Sigmoid colon (tissue), 7 donors: ENCODE measurements around the gene PATJ. TPM values are rescaled to one million over a fixed set of nuclear protein-coding genes. Genes with fewer than 3 reads are reported as not detected.

Source experiments
- DNase-seq: peaks from one replicate; pipeline ENCODE4 v3.0.0-alpha.2; 2019
- H3K27ac ChIP-seq, 4 donors: fragments of 200-600 bp; sonication (generic); one replicate each; pipeline ENCODE4 v1.5.1; 2016 to 2019; ENCODE audit warnings: mild to moderate bottlenecking in 1 of 4
- H3K27me3 ChIP-seq, 3 donors: fragments of 200-600 bp; sonication (generic); one replicate each; pipeline ENCODE4 v1.5.1; 2019; ENCODE audit warnings: mild to moderate bottlenecking in 1 of 3
- H3K36me3 ChIP-seq, 4 donors: fragments of 200-600 bp; sonication (generic); one replicate each; pipeline ENCODE4 v1.5.1; 2016 to 2019
- H3K4me1 ChIP-seq, 4 donors: fragments of 200-600 bp; sonication (generic); one replicate each; pipeline ENCODE4 v1.5.1; 2017 to 2019
- H3K4me3 ChIP-seq, 4 donors: fragments of 200-600 bp; sonication (generic); one replicate each; pipeline ENCODE4 v1.5.1; 2017 to 2019; ENCODE audit warnings: mild to moderate bottlenecking in 2 of 4, moderate library complexity in 1 of 4
- H3K9me3 ChIP-seq, 4 donors: fragments of 200-600 bp in 3 of 4; sonication (generic) in 3 of 4; one replicate each; pipeline versions ENCODE4 v1.5.1 to v1.6.1; 2013 to 2019
- EP300 ChIP-seq, 4 donors: sonication (generic); formaldehyde crosslinking; IDR thresholded peaks; one replicate each; pipeline ENCODE4 v1.6.1; 2017; ENCODE audit warnings: antibody characterized with exemption in 4 of 4
- POLR2A ChIP-seq, 2 donors: fragments of 450-650 bp; IDR thresholded peaks; one replicate each; pipeline ENCODE4 v1.6.1; 2016; ENCODE audit warnings: antibody characterized with exemption in 2 of 2, mild to moderate bottlenecking in 2 of 2, moderate library complexity in 2 of 2
- POLR2AphosphoS5 ChIP-seq, 4 donors: sonication (generic); formaldehyde crosslinking; IDR thresholded peaks; one replicate each; pipeline ENCODE4 v1.6.1; 2017; ENCODE audit warnings: antibody characterized with exemption in 4 of 4
- WGBS, 2 donors: extraction: QIAGEN DNeasy Blood & Tissue Kit; methylation state at CpG; one replicate each; pipeline ENCODE4 v1.1.7; 2013; 5-methylcytosine and 5-hydroxymethylcytosine counted together
- intact Hi-C: fragments of 100-400 bp; cut with DNase I; formaldehyde crosslinking; loops from one replicate; pipeline ENCODE4 v1.15.1; 2023
- polyA plus RNA-seq, 3 donors: library from polyadenylated mRNA; stranded (reverse); fragments of 200-250 nt; gene quantifications; one replicate each; pipeline ENCODE4 v1.2.3, GENCODE V29; 2013
- total RNA-seq, 4 donors: library from RNA; depleted of rRNA; stranded (reverse); fragments of >200 nt; gene quantifications; one replicate each; pipeline ENCODE4 v1.1.0, GENCODE V29; 2016
- TF ChIP-seq, protein P1 (sequence below), 4 experiments: fragments of 450-650 bp in 3 of 4; fragments of 200-600 bp in 1 of 4; IDR thresholded peaks; one replicate each; pipeline ENCODE4 v1.5.1; 2016 to 2019; ENCODE audit warnings: antibody characterized with exemption in 4 of 4, mild to moderate bottlenecking in 3 of 4, moderate library complexity in 2 of 4
- donor health status: healthy with polysubstance abuse.
- donor health status: Bipolar disorder and iron deficiency.
- donor health status: healthy.

The PATJ gene
- total and polyA plus RNA-seq, 7 donors: 10.2 to 33.2 (median 21.3) TPM

DNA sequence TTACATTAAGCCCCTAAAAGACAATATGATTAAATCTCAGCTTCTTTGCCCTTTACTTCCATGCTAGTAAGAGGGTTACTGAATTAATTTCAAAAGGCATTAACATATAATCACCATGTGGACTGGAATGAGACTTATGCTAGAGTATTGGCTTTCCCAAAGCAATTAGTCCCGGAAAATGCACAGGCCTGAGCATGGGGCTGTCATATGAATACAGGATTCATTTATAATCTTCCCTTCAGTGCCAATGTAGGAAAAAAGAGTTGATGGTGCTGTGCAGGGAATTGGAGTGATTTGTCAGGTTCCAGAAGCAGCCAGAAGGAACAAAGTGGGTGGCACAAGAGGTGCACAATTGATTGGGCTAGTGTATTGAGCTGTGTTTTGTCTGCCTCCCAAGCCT lies 253.4 kb downstream of the PATJ start:
- intact Hi-C loops: no loop called here
- Histone ChIP-seq H3K4me3 (no peak overlapping the region), H3K27me3 (no peaks in the 10 kb centered on the region), H3K4me1 (no peaks in the 10 kb centered on the region), H3K27ac (no peak overlapping the region), H3K36me3 (no peaks in the 10 kb centered on the region), H3K9me3 (no peaks in the 10 kb centered on the region)
- TF ChIP-seq POLR2A (IDR thresholded peaks at IDR 0.05) (no peak), EP300 (IDR thresholded peaks at IDR 0.05) (no peak), POLR2AphosphoS5 (IDR thresholded peaks at IDR 0.05) (no peak)
- TF ChIP-seq, protein P1, sequence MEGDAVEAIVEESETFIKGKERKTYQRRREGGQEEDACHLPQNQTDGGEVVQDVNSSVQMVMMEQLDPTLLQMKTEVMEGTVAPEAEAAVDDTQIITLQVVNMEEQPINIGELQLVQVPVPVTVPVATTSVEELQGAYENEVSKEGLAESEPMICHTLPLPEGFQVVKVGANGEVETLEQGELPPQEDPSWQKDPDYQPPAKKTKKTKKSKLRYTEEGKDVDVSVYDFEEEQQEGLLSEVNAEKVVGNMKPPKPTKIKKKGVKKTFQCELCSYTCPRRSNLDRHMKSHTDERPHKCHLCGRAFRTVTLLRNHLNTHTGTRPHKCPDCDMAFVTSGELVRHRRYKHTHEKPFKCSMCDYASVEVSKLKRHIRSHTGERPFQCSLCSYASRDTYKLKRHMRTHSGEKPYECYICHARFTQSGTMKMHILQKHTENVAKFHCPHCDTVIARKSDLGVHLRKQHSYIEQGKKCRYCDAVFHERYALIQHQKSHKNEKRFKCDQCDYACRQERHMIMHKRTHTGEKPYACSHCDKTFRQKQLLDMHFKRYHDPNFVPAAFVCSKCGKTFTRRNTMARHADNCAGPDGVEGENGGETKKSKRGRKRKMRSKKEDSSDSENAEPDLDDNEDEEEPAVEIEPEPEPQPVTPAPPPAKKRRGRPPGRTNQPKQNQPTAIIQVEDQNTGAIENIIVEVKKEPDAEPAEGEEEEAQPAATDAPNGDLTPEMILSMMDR (IDR thresholded peaks at IDR 0.05): no peak
- 96 to 97% methylated on average over 1 of the region's 1 CpG for WGBS, 2 donors
- DNase-seq: no peak

DNA sequence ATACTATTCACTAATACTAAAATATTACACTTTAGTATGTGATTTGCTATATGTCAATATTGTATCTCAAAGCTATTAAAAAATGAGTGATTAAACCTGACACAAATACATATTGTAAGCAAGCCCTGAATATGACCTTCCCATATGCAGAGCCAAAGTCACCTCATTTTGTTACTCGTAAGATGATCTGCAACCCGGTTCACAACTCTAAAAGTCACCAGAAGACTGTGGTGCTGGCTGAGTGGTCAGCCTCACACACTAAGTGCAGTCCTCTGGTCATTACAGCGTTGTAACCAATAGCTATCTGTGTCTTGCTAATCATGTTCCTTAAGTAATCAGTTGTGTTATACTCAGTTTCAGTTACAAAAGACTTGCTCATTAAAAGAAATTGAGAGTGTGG lies 254.8 kb downstream of the PATJ start:
- intact Hi-C loops: no loop called here
- TF ChIP-seq, protein P1 (IDR thresholded peaks at IDR 0.05): no peak
- no peak for TF ChIP-seq EP300 (IDR thresholded peaks at IDR 0.05)
- TF ChIP-seq POLR2AphosphoS5 (IDR thresholded peaks at IDR 0.05): no peak
- TF ChIP-seq POLR2A (IDR thresholded peaks at IDR 0.05): no peak
- Histone ChIP-seq H3K9me3 (no peaks in the 10 kb centered on the region), H3K27me3 (no peaks in the 10 kb centered on the region), H3K27ac (no peak overlapping the region), H3K36me3 (no peaks in the 10 kb centered on the region), H3K4me3 (no peak overlapping the region), H3K4me1 (no peaks in the 10 kb centered on the region)
- no peak for DNase-seq
- 94 to 95% methylated on average over 3 of the region's 3 CpGs for WGBS, 2 donors

DNA sequence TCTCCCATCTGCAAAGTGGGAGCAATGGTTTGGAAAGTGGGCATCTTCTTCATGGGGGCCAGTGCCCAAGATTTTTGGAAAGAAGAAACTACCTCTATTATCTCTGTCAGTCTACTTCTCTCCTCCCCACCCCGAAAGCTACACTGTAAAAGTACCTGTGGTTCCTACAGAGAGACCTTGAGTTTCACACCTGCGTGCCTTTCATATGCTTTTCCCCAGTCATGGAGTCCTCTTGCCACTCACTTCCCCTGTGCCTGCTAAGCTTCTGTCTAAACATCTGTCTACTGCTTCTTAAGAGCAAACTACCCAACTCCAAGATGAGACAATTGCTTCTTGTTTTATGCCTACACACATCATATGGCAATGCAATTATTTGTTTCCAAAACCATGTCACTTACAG lies 261.5 kb downstream of the PATJ start:
- Histone ChIP-seq H3K9me3 (no peaks in the 10 kb centered on the region), H3K4me1 (no peaks in the 10 kb centered on the region), H3K27me3 (no peaks in the 10 kb centered on the region), H3K36me3 (no peaks in the 10 kb centered on the region), H3K27ac (no peak overlapping the region), H3K4me3 (no peak overlapping the region)
- DNase-seq: no peak
- intact Hi-C loops: no loop called here
- no peak for TF ChIP-seq POLR2AphosphoS5 (IDR thresholded peaks at IDR 0.05)
- TF ChIP-seq EP300 (IDR thresholded peaks at IDR 0.05): no peak
- no peak for TF ChIP-seq POLR2A (IDR thresholded peaks at IDR 0.05)
- TF ChIP-seq, protein P1 (IDR thresholded peaks at IDR 0.05): no peak
- WGBS, 2 donors: 94 to 95% methylated on average over 2 of the region's 2 CpGs

DNA sequence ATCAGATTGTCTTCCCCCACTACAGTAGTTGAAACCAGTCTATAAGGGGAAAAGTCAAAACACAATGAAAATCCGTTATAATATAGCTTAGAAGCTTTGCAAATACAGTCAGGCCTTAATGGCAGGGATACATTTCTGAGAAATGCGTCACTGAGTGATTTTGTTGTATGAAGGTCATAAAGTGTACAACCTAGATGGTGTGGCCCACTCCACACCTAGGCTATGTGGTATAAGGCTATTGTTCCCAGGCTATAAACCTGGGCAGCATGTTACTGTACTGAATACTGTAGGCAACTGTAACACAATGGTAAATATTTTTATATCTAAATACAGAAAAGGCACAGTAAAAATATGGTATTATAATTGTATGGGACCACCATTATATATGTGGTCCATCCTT lies 264.4 kb downstream of the PATJ start:
- Histone ChIP-seq H3K4me1 (no peaks in the 10 kb centered on the region), H3K9me3 (no peaks in the 10 kb centered on the region), H3K27ac (no peak overlapping the region), H3K36me3 (no peaks in the 10 kb centered on the region), H3K4me3 (no peak overlapping the region), H3K27me3 (no peaks in the 10 kb centered on the region)
- WGBS, 2 donors: 55 to 58% methylated on average over 2 of the region's 2 CpGs
- DNase-seq: no peak
- TF ChIP-seq POLR2AphosphoS5 (IDR thresholded peaks at IDR 0.05) (no peak), POLR2A (IDR thresholded peaks at IDR 0.05) (no peak), EP300 (IDR thresholded peaks at IDR 0.05) (no peak)
- TF ChIP-seq, protein P1 (IDR thresholded peaks at IDR 0.05): no peak
- intact Hi-C loops: no loop called here

DNA sequence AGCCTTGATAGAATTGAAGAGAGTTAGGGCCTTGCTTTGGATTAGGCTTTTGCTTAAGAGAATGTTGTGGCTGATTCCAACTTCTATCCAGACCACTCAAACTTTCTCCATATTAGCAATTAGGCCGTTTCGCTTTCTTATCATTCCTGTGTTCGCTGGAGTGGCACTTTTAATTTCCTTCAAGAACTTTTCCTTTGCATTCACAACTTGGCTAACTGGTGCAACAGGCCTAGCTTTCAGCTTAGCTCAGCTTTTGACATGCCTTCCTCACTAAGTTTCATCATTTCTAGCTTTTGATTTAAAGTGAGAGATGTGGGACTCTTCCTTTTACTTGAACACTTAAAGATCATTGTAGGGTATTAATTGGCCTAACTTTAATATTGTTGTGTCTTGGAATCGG lies 268.7 kb downstream of the PATJ start:
- WGBS, 2 donors: 76 to 95% methylated on average over 4 of the region's 4 CpGs
- intact Hi-C loops: no loop called here
- Histone ChIP-seq H3K27ac (no peak overlapping the region), H3K36me3 (no peaks in the 10 kb centered on the region), H3K27me3 (no peaks in the 10 kb centered on the region), H3K4me3 (no peak overlapping the region), H3K9me3 (no peaks in the 10 kb centered on the region), H3K4me1 (no peaks in the 10 kb centered on the region)
- DNase-seq: no peak
- no peak for TF ChIP-seq POLR2AphosphoS5 (IDR thresholded peaks at IDR 0.05)
- TF ChIP-seq, protein P1 (IDR thresholded peaks at IDR 0.05): no peak
